NCI-H2107 (cell line): ENCODE results near the gene ROR1.
"Not testable (repeated sequence)": the region's sequence is repeated elsewhere in the genome, so short reads cannot be mapped to it uniquely, and the experiment has no call there.

Experiments used
- DNase-seq: peaks from one replicate; lab custom pipeline; 2025; lab: John Stamatoyannopoulos, UW

Gene ROR1

GRCh38 chr1:64186138-64186897 lies 412.5 kb downstream of the ROR1 start:
- DNase-seq: no peak

DNA sequence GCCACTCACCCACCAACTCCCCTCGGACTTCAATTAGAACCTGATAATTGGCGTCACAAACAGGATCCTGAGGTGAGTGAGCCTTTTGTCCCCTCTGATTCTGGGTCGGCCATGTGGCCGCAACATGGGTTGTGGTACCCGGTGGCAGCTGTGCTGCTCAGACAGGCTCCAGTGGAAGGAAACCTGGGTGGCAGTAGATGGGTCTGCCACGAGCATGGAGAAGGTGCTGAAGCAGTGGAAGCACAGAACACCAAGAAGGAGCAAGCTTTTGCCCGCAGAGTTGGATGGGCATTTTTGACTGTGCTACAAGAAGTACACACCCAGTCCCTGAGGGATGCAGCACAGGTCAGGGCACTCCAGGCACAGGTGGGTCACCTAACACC lies 413.1 kb downstream of the ROR1 start:
- no peak for DNase-seq

DNA sequence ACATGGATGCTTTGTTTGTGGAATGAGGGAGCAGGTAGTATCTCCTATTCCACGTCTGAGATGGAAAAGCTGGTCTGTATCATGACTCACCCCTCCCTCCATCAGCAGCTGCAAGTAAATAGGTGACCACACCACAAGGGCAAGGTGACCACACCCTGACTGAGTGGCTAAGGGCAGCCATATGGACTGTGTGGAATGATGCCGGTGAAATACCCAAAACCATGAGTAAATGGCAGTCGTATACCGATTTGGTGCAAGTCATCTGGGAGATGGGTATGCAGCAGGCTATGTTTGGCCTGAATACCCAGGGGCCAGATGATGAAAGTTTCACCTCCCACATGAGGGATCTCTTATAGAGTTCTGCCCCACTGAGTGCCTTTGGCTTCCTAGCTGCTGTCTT lies 413.8 kb downstream of the ROR1 start:
- no peak for DNase-seq

DNA sequence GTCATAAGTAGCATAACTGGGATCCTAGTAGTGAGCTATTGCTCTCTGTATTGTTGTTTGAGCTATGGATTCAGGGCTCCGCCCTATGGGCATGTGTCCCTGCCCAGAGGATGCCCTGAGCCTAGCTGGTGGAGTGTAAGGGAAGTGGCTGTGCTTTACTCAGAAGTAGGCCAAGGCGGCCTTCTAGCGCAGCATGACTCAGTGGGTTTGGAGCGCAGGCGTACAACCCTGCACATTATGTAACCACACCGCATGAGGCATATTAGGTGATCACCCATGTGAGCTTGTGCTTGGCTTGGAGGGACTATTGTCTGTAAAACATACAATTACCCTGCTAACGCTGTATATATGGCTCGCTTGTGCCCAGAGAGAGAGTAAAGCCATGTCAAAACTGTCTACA lies 418.5 kb downstream of the ROR1 start:
- DNase-seq: no peak

DNA sequence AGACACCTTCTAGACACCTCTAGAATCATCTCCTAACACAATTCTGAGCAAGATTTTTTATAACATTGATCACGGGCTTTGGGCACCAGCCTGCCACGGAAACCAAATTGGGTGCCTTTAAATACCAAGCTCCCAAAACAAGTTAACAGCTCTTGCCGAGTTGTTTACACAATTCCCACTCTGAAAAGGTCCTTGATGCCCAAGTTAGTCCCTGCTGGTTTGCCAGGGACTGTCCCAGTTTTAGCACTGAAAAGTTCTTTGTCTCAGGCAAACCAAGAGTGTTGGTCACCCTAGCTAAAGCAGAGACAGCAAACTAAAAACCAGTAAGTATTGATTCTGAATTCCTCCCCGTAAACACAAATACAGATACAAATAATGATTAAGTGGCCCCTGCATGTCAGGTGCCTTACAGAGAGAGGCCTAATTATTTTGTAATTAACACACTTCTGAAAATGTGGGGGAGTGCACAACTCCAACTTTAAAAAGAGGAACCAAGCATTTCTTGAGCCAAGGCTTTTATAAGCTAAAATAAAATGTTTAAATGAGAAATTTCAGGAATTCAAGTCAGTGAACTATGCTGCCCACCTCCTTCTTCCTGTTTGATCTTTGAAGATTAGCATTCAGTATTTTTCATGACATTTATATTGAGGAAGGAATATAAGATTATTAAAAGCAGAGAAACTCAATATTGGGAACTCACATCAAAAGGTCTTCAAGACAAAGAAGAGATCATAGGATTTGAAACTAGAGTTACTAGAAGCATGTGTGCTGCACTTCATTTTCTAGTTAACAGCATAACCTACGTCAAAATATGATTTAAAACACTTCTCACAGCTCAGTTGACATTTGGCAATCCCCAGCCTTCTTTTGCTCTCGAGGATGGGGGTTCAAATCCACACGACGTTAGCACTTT lies 420.6 kb downstream of the ROR1 start:
- DNase-seq: no peak

DNA sequence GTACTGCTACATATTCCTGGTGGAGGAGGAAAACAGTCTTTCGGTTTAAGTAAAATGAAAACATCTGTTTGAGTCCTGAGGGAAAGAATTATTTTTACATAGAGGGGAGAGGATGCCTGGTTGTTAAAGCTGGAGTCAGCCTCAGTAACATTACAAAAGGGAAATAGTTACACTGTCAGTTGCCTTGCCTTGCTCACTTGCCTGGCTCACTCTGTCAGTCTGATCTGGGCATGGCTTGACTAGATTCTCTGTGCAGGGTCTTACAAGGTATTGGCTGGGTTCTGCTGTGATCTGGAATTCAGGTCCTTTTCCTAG lies 421.2 kb downstream of the ROR1 start:
- DNase-seq: no peak

DNA sequence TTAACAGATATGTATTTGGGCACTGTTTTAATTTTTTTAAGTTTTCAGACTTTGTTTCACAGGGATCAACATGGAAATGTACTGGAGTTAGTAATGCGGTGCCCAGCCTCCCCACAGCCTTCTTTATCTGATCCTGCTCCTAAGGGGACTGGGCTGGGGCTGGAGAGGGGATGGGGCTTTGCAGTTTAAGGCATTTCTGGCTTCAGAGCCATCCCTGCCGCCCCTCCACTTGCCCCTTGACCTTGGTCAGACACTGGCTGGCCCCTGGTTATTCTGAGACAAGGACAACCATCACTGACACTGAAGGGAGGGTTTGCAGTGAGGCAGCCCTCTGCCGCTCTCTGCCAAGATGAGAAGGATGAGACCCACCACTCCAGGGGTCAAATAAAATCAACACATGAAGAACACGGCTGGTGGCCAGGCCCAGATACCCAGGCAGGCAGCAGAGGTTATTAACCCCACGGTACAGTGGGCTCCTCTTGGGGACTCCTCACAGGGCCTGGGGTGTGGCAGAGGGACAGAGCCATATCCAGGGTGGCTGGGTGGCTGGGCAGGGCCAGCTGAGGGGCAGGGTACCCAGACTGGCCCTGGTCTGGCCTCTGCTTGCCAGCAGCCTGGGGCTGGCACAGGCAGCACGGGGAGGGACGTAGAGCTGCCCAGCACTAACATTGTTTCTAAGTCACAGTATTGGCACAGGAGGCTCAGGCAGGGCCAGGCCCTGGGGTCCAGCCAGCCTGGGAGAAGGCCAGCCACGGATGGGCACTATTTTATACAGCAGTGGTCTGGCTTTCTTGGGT lies 422.5 kb downstream of the ROR1 start:
- no peak for DNase-seq

- DNase-seq: no peak
Observed at GRCh38 chr1:64197076-64197475, 423.3 kb downstream of the ROR1 start.

DNA sequence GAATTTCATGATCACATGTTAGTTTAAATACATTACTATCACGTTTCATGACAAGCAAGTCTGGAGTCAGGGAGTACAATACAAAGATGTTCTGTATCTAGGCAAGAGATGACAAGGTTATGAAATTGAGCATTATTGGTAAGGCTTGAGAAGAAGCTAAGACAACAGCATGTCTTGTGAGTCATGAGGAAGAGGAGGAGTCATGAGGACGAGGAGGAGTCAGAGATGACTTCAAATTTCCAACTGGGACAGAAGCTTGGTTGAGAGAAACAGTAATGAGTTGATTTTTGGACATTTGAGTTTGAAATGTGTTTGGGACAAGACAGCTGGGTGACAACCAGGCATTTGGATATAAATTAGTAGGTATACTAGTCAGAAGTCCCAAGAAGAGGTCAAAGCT lies 425.3 kb downstream of the ROR1 start:
- DNase-seq: no peak

GRCh38 chr1:64200064-64200463 lies 426.2 kb downstream of the ROR1 start:
- DNase-seq: no peak

GRCh38 chr1:64203420-64203819 lies 429.6 kb downstream of the ROR1 start, which contains the start of gene UBE2U:
Gene UBE2U, plus strand, starts transcription at chr1:64203623. Its CDS starts 428 bp downstream, at chr1:64204051.
- no peak for DNase-seq

- DNase-seq: no peak
Observed at GRCh38 chr1:64209221-64209620, 435.4 kb downstream of the ROR1 start.

DNA sequence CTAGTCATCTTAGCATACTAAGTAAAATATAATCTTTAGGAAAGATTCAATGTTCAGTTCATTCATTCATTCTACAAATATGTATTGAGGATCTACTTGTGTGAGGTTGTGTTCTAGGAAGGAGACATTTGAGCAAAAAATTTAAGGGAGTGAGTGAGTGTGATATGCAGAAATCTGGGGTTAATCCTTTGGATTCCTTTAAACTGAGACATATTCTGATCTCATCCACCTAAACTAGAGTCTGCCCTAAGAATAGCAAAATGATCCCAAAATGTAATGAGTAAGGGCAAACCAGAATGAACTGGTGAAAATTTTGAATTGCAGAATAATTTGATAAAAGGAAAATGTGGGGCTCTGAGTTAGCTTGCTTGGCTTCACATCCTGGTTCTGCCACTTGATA lies 438.2 kb downstream of the ROR1 start:
- DNase-seq: no peak

- no peak for DNase-seq
Observed at GRCh38 chr1:64215576-64215975, 441.8 kb downstream of the ROR1 start.

- no peak for DNase-seq
Observed at GRCh38 chr1:64220241-64220640, 446.4 kb downstream of the ROR1 start.

DNA sequence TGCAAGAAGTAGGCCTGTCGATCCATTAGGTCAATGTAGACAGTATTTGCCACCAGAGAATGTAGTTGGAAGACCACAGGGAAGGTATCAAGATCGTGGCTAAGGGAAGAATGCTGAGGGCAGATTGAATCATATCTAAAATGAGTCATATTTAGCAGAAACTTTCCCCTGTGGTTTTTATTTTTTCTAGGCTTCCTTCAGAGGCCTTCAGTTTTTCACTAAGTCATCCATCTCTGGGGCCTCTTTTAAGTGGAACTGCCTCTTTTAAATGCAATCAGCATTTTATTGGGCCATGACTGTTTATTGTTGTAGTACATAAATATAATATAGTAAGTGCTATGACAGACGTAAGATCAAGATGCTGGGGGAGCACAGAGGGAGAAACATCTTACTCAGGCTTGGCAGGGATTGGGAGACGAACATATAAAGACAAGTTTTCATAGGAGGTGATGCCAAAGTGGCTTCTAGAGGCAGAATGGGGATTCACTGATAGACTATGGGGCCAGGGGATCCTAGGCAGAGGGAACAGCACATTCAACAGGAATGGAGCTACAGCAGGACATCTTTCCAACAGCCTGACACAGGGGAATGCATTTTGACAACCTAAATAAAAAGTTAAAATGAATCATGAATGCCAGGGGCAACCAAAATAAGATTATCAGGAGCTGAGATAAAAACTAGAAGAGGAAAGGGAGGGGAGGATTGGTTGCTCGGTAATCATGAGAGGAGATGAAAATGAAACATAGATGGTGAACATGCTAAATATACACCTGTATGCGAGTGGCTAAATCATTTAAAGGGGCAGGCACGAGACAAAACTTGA lies 449.7 kb downstream of the ROR1 start:
- DNase-seq: no peak

DNA sequence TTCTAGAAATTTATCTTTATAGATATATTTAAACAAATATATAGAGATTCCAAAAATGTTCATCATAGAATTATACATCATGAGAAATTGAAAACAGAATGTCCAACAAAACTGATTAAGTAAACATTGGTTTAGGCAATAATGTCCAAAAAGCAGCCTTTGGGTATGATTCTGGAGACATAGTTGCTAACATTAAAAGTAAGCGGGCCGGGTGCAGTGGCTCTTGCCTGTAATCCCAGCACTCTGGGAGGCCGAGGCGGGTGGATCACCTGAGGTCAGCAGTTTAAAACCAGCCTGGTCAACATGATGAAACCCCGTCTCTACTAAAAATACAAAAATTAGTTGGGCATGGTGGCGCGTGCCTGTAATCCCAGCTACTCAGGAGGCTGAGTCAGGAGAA lies 450.4 kb downstream of the ROR1 start:
- DNase-seq: not testable (repeated sequence)

DNA sequence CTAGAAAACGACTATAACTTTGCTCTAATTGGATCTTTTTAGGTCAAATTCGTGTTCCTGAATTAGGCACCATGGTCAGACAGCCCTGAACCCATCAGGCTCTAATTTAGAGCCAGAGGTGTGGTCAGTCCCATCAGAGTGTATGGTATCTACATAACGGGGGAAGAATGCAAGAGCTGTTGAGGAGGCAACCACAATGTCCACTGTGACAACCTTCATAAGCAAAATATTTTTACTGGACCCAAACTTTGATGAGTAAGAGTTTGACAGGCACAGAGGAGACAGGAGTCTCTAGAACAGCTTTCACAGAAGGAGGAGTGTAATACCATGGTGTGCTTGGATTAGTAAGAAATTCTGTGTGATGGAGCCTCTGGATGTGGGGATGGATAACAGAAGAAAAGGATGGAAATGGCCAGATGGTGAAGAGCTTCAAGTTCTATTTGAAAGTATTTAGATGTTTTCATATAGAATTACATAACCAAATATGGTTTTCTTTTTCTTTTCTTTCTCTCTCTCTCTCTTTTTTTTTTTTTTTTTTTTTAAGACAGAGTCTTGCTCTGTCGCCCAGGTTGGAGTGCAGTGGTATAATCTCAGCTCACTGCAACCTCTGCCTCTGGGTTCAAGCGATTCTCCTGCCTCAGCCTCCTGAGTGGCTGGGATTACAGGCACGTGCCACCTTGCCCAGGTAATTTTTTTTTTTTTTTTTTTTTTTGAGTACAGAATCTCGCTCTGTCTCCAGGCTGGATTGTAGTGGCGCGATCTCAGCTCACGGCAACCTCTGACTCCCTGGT lies 454.5 kb downstream of the ROR1 start:
- DNase-seq: no peak

DNA sequence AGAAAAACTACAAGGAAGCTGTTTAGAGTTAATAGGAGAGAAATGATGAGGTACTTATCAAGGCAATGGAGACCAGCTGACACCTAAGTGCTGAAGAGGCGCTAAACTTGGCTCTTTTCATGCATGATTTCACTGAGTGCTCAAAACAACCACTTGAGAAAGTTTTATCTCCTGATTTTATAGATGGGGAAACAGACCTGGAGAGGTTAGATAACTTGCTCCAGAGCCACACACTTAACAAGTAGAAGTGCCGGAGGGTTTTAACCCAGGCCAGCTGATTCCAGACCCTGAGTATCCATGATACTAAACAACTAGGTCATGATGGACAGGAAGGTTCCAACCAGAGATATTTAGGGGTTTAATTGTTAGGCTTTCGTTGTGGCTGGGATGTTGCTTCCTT lies 455.5 kb downstream of the ROR1 start:
- DNase-seq: no peak
